NT2/D1 (cell line): ENCODE results near the gene KY.

ENCODE experiments used
- DNase-seq: peaks from one replicate; pipeline ENCODE4 v3.0.0-alpha.2; 2011; ENCODE audit warnings: low read depth, low spot score
- H3K27me3 ChIP-seq: 2 replicates; pipeline ENCODE4 v1.6.0; 2011; ENCODE audit warnings: mild to moderate bottlenecking; ENCODE audit not compliant: insufficient read length, insufficient read depth
- H3K36me3 ChIP-seq: 2 replicates; pipeline ENCODE4 v1.6.1; 2011; ENCODE audit warnings: mild to moderate bottlenecking, low read length, mixed read lengths; ENCODE audit not compliant: insufficient read depth, insufficient read length
- H3K4me1 ChIP-seq: 2 replicates; pipeline ENCODE4 v1.5.1; 2011; ENCODE audit not compliant: insufficient read depth, insufficient read length
- H3K4me3 ChIP-seq: 2 replicates; pipeline ENCODE4 v1.5.1; 2011; ENCODE audit warnings: low read depth; ENCODE audit not compliant: insufficient read length
- H3K9ac ChIP-seq: 2 replicates; pipeline ENCODE4 v1.6.0; 2011; ENCODE audit warnings: low read depth; ENCODE audit not compliant: insufficient read length
- H3K9me3 ChIP-seq: 2 replicates; pipeline ENCODE4 v1.5.1; 2011; ENCODE audit warnings: mild to moderate bottlenecking, low read length; ENCODE audit not compliant: insufficient read depth
- SUZ12 ChIP-seq: IDR thresholded peaks from 2 replicates; pipeline ENCODE4 v1.6.1; 2011; ENCODE audit not compliant: insufficient read length, insufficient read depth; ENCODE audit errors: extremely low read depth
- YY1 ChIP-seq: IDR thresholded peaks from 2 replicates; pipeline ENCODE4 v1.6.1; 2011; ENCODE audit not compliant: insufficient read length, insufficient read depth
- ZNF274 ChIP-seq: IDR thresholded peaks from 2 replicates; pipeline ENCODE4 v1.6.1; 2011; ENCODE audit warnings: mild to moderate bottlenecking, low read depth, low read length

KY gene, protein sequence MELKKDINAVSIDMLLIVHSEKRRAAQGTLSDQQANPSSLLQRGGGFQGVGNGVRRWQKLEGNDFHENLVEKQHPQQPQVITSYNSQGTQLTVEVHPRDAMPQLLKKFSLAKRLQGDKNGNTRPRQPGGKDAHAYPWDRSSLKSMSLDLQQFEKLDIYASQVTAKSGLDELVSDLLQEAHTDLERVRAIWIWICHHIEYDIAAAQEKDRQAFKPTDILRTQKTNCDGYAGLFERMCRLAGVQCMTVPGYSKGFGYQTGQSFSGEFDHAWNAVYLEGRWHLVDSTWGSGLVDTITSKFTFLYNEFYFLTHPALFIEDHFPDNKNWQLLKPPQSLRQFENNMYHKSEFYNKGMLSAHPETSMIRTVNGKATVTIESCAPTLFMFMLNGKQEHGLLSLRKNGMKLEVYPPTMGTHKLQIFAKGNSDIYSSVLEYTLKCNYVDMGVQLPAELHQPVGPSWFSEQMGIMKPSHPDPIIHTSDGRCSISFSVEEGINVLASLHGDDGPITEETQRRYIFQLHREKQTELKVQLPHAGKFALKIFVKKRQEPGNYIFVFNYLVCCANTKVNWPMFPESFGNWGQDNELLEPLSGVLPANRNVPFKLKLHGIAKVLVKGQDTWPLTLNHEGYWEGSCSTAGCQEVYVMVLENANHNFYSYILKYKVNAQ

GRCh38 chr3:134650431-134651346, at the start of gene KY:
KY (minus strand) TSS chr3:134651022; CDS start chr3:134650960, 62 bp downstream.
- H3K9me3 ChIP-seq: no peaks in the 10 kb centered on the region
- DNase-seq: peak; percentile 30
- peak within 1 kb of the TSS; percentile 75 for H3K9ac ChIP-seq
- H3K4me3 ChIP-seq: peak within 1 kb of the TSS; percentile 63
- no peaks in the 10 kb centered on the region for H3K36me3 ChIP-seq
- H3K27me3 ChIP-seq: peaks cover 99% of the 10 kb centered on the region
- peaks cover 4% of the 10 kb centered on the region for H3K4me1 ChIP-seq
- peak; percentile 70 for TF ChIP-seq SUZ12
- TF ChIP-seq YY1: no peak
- TF ChIP-seq ZNF274: no peak

DNA sequence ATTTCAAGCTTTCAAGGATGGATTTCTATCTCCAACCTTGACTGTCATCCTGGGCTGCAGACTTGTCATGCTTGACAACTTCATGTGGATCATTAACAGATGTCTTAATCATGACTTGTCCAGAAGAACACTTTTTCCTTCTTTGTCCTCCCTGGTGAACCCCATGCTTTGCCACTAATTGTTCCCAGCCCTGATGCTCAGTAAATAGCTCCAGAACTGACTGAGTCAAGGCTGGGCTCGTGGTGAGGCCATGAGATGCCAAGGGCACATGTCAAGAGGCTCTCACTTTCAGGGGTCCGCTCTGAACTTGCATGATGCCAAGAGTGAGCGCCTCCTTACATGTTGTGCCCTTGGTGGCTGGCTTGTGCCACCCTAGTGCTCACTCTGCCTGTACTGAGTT, 48.9 kb upstream of the KY start:
- Histone ChIP-seq H3K9ac (no peak overlapping the region), H3K9me3 (no peaks in the 10 kb centered on the region), H3K27me3 (no peaks in the 10 kb centered on the region), H3K36me3 (no peaks in the 10 kb centered on the region), H3K4me3 (no peak overlapping the region), H3K4me1 (no peaks in the 10 kb centered on the region)
- DNase-seq: no peak
- TF ChIP-seq ZNF274: no peak
- no peak for TF ChIP-seq SUZ12
- TF ChIP-seq YY1: no peak

DNA sequence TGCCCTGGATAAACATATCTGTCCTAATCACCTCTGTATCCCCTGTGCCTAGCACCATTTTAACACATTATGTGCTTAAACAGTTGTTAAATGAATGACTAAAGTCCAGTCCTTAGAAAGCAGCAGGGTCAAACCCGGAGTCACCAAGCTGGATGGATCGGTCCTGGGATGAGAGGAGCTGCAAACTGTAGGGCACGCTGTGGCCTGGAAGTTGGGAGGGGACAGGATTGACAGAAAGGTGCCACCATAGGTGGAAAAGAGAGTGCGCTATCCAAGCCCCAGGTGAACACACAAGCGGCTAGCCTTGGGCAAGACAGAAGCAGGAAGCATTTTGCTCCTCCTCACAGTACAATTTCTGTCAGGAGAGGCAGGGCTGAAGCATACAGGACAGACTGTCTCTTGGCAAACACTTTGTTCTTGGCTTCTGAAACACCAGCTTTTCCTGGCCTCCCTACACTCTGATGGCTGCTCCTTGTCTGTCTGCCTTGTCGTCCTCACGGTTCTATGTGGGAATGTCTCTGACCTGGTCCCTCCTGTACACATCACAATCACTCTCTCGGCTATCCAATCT, 48.4 kb upstream of the KY start:
- Histone ChIP-seq H3K36me3 (no peaks in the 10 kb centered on the region), H3K4me3 (no peak overlapping the region), H3K27me3 (no peaks in the 10 kb centered on the region), H3K9me3 (no peaks in the 10 kb centered on the region), H3K9ac (no peak overlapping the region), H3K4me1 (peaks cover 4% of the 10 kb centered on the region)
- no peak for TF ChIP-seq YY1
- TF ChIP-seq SUZ12: no peak
- no peak for TF ChIP-seq ZNF274
- no peak for DNase-seq

DNA sequence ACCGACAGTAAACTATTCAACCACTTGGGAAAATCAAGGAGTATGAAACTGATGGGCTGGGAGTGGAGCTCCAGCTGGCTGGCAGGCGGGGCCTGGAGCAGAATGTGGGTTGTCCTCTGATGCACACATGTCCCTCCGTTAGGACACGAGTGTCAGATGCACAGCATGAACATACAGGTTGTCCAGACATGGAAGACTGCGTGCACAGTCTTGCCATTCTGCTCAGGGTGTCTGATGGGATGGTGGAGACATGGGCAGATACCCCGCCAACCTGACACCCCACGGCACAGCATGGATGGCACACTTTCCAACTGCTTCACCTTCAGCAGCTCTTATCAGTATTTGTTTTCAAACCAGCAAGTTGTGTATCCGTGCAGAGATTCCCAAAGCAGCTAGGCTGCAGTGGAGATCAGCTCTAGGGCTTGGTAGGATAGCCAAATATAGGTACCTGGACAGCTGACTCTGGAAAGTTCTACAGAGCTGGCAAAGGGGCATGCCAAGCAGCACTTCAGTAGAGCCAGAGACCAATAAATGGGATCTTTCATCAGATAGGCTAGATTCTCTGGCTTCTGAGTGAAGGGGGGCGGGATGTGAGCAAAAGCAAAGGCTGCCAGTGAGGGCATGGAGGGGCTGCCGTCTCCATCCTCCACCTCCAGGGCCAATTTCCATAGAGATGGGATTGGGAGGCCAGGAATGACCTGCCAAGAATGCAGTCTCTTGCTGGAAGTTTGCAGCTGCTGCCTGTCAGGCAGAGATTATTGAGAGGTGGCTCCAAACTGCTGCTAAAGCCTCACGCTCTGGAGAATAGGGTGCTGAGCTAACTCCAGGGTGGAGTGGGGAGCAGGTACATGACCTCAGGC, 47.2 kb upstream of the KY start:
- no peak overlapping the region for H3K9ac ChIP-seq
- H3K36me3 ChIP-seq: no peaks in the 10 kb centered on the region
- TF ChIP-seq SUZ12: no peak
- TF ChIP-seq ZNF274: no peak
- TF ChIP-seq YY1: no peak
- no peaks in the 10 kb centered on the region for H3K27me3 ChIP-seq
- no peak overlapping the region for H3K4me3 ChIP-seq
- no peak for DNase-seq
- peaks cover 8% of the 10 kb centered on the region for H3K4me1 ChIP-seq
- no peaks in the 10 kb centered on the region for H3K9me3 ChIP-seq

GRCh38 chr3:134696155-134696554, 45.3 kb upstream of the KY start:
- no peak overlapping the region for H3K9ac ChIP-seq
- H3K4me1 ChIP-seq: peaks cover 8% of the 10 kb centered on the region
- TF ChIP-seq YY1 (no peak), ZNF274 (no peak), SUZ12 (no peak)
- H3K36me3 ChIP-seq: no peaks in the 10 kb centered on the region
- H3K9me3 ChIP-seq: no peaks in the 10 kb centered on the region
- no peak overlapping the region for H3K4me3 ChIP-seq
- no peaks in the 10 kb centered on the region for H3K27me3 ChIP-seq
- DNase-seq: no peak

DNA sequence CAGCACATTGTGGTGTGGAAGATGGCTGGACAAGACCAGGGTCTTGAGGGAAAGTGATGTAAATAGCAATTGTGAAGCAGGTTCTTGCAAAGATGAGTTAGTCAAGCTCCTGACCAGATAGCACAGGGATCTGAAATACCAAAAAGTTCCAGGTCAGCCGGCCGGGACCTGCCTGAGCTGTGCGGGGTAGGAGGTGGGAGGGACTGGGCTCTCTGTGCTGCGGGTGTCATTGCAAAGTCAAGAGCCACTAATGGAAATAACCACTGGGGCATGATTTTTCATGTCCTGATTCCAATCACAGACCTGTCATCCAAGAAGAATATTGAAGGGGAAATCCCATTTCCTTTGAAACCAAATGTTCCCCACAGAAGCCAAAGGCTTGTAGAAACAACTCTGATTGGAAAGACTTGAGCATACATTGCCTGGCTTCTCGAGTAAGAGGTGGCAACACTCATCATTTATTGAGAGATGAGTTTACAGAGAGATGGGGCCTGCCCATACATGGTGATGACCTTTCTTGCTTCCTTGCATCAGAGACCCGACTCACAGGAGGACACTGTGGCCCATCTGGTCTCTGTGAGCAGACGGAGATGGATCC, 44.2 kb upstream of the KY start:
- no peak for DNase-seq
- no peaks in the 10 kb centered on the region for H3K27me3 ChIP-seq

More for the DNA sequence above, 44.2 kb upstream of the KY start:
- Histone ChIP-seq H3K9ac (no peak overlapping the region), H3K36me3 (no peaks in the 10 kb centered on the region), H3K4me1 (peaks cover 8% of the 10 kb centered on the region), H3K4me3 (no peak overlapping the region), H3K9me3 (no peaks in the 10 kb centered on the region)
- no peak for TF ChIP-seq ZNF274
- no peak for TF ChIP-seq SUZ12
- no peak for TF ChIP-seq YY1
